ENCODE data around the gene HP1BP3.

DNA sequence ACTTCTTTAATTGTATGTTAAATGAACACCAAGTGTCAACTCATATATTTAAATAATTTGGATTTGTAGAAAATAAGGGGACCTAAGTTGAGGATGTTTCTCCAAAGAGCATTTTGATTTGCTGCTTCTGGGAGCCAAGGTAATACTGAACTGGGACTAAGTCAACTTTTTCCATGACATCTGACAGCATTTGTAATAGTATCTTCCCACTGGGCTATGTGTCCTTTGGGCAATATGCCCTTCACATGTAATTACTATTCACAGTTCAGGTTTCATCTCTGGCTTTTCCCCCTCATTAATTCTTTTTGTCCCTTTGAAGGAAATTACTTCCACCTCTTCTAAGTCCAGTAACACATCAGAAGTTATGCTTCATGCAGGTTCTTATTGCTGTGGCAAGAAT lies 36.7 kb upstream of the HP1BP3 start:
- TF ChIP-seq, protein P1, sequence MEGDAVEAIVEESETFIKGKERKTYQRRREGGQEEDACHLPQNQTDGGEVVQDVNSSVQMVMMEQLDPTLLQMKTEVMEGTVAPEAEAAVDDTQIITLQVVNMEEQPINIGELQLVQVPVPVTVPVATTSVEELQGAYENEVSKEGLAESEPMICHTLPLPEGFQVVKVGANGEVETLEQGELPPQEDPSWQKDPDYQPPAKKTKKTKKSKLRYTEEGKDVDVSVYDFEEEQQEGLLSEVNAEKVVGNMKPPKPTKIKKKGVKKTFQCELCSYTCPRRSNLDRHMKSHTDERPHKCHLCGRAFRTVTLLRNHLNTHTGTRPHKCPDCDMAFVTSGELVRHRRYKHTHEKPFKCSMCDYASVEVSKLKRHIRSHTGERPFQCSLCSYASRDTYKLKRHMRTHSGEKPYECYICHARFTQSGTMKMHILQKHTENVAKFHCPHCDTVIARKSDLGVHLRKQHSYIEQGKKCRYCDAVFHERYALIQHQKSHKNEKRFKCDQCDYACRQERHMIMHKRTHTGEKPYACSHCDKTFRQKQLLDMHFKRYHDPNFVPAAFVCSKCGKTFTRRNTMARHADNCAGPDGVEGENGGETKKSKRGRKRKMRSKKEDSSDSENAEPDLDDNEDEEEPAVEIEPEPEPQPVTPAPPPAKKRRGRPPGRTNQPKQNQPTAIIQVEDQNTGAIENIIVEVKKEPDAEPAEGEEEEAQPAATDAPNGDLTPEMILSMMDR (IDR thresholded peaks at IDR 0.05) = no peak
- TF ChIP-seq EZH2 (IDR thresholded peaks at IDR 0.05) = no peak
- no peak for TF ChIP-seq EZH2phosphoT487 (IDR thresholded peaks at IDR 0.05)
